NCI-H2171 (cell line): ENCODE data around the gene TLE3.
"Not testable (repeated sequence)": the region's sequence is repeated elsewhere in the genome, so short reads cannot be mapped to it uniquely, and the experiment has no call there.

ENCODE experiments used
- DNase-seq: peaks from one replicate; lab custom pipeline; 2025; lab: John Stamatoyannopoulos, UW

The TLE3 gene

DNA sequence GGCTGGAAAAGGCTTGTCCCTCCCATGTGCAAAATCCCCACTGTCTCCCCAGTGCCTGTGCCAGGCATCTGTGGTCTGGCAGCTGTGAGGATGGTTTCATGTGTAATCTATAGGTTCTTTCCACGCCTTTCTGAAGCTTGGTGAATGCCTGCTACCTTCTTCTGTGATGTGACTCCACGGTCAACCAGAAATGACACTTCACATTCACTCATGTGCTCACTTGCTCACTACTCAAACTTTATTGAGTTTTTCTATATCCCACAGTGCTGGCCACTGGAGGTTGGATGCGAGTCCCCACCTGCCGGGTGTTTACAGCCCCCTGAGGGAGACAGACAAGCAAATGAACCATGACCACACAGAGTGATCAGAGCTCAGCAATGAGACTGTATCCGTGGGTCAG lies 27.9 kb upstream of the TLE3 start:
- DNase-seq: no peak

DNA sequence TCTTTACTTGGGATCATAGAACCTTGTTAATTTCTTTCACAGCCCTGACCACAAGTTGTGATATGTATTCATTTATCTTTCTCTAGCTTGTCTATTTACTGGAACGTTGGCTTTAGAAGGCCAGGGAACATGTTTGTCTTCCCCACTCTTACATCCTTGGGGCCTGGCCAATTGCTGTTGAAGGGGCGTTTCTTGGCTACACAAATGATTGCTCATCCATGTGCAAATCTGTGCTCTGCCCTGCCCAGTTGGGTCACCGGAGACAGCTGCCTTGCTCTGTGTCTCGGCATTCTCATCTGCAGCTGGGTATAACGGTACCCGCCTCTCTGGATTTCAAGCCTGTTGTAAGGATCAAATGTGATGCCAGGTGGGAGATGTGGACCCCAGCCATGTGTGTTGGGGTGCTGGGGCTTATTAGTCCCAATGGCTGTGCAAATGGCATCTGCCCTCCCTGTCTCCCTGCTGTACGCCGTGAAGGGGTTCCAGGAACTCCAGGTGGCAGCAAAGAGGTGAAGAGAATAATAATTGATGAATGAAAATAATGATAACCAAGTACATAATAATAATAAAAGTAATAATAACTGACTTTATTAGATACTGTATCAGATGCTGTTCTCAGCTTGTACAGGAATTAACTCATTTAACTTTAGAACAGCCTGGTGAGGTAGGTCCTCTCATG lies 24.0 kb upstream of the TLE3 start:
- DNase-seq: peak; percentile 22

- peak; percentile 20 for DNase-seq
These were observed 23.4 kb upstream of the TLE3 start for GRCh38 chr15:70120958-70121623.

- no peak for DNase-seq
These were observed 22.3 kb upstream of the TLE3 start for GRCh38 chr15:70119911-70120508.

DNA sequence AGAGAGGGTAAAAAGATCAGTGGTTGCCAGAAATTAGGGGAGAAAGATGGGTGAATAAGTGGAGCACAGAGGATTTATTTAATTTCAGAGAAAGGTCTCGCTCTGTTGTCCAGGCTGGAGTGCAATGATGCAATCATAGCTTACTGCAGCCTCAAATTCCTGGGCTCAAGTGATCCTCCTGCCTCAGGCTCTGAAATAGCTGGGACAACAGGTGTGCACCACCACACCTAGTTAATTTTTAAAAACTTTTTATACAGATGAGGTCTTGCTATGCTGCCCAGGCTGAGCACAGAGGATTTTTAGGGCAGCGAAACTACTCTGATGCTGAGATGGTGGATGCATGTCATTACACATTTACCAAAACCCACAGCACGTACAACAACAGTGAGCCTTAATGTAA lies 20.9 kb upstream of the TLE3 start:
- DNase-seq: no peak

- DNase-seq: no peak
These were observed 18.6 kb upstream of the TLE3 start for GRCh38 chr15:70116317-70116716.

GRCh38 chr15:70114221-70114620 lies 16.5 kb upstream of the TLE3 start:
- DNase-seq: no peak

DNA sequence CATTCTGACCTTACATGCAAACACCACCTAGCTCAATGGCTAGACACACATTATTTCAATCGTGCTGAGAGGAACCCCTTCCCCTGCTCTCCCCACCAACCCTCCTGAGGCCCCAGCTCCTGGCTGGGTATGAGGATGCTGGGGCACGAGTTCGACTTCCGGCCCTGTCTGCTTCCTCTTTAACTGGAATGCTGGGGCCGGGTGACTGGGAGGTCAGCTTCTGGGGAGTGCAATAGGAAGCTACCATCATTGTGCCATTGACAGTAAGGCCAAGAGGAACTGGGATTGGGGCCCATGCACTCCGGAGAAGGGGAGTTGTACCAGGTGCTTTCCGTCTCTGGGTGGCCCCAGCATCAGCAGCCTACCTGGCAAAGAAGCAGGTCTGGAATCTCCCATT lies 15.6 kb upstream of the TLE3 start:
- DNase-seq: no peak

DNA sequence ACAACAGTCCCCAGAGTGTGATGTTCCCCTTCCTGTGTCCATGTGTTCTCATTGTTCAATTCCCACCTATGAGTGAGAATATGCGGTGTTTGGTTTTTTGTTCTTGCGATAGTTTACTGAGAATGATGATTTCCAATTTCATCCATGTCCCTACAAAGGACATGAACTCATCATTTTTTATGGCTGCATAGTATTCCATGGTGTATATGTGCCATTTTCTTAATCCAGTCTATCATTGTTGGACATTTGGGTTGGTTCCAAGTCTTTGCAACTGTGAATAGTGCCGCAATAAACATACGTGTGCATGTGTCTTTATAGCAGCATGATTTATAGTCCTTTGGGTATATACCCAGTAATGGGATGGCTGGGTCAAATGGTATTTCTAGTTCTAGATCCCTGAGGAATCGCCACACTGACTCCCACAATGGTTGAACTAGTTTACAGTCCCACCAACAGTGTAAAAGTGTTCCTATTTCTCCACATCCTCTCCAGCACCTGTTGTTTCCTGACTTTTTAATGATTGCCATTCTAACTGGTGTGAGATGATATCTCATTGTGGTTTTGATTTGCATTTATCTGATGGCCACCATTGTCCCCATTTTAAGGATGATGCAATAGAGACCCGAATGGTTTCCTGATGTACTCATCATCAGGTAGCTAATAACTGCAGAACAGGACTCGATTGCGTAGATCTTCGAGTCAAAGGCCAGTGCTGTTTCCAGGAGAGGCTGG lies 15.0 kb upstream of the TLE3 start:
- DNase-seq: not testable (repeated sequence)

GRCh38 chr15:70112074-70112395 lies 14.3 kb upstream of the TLE3 start:
- no peak for DNase-seq

- peak; percentile 91 for DNase-seq
These were observed 13.7 kb upstream of the TLE3 start for GRCh38 chr15:70111203-70112073.

GRCh38 chr15:70109978-70110377 lies 12.3 kb upstream of the TLE3 start:
- DNase-seq: no peak

DNA sequence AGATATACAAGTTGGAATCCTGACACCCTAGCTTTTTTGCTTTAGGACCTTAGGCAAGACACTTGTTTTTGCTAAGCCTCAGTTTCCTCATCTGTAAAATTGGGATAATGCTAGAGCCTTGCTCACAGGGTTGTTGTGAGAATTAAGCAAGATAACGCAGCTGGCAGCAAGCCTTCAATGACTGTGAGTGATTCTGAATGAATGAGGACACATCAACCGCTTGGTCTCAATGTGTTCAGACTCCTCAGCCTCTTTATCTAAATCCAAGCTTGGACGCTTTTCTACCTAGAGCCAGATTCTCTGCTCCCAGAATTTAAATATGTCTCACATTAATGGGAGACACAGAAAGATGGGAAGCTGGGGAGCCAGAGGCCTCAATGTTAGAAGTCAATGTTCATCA lies 11.8 kb upstream of the TLE3 start:
- DNase-seq: no peak

GRCh38 chr15:70103880-70104626 lies 6.3 kb upstream of the TLE3 start:
- no peak for DNase-seq

GRCh38 chr15:70102827-70103226 lies 5.1 kb upstream of the TLE3 start:
- no peak for DNase-seq

GRCh38 chr15:70101459-70102113 lies 3.9 kb upstream of the TLE3 start:
- peak; percentile 94 for DNase-seq

DNA sequence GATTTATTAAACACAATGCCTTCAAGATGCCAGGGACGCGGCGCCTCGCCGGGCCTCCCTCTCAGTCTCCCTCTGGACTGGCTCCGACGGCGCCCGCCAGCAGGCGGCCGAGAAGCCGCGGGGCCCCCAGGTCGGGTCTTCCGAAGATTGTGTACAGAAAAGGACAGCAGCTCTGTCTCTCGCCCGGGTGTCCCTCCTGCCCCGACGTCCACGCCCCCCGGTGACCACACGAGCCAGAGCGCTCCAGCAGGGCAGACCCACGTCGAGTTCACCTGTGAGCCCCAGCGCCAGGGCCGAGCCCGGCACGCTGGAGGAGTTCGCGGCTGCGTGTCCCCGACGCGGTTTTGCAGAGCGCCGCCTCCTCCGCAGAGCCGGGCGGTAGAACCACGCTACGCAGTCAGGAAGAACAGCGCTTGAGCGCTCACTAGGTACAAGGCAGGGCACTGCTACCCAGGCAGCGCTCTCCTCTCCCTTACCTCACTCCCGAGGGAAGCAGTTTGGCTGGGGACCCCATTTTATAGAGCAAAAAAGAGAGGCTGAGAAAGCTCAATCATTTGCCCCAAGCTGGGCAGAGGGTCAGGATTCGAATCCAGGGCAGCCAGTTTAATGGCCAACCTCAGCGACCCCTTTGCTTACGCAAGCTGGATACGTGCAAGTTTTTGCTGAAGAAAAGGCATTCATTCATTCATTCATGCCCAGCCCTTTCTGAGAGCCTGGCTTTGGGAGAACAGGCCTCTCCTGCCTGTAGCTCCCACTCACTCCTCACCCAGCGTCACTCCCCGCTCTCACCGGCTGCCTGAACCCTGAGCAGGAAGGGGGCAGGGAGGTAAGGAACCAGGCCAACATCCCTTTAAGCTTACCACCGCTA lies 3.0 kb upstream of the TLE3 start:
- no peak for DNase-seq

GRCh38 chr15:70099967-70100473 lies 2.3 kb upstream of the TLE3 start:
- no peak for DNase-seq

- DNase-seq: peak; percentile 97
These were observed 1.6 kb upstream of the TLE3 start for GRCh38 chr15:70099167-70099966.
